BJ (cell line): ENCODE measurements around the gene DHX34. TPM values are rescaled to one million over a fixed set of nuclear protein-coding genes. Genes with fewer than 3 reads are reported as not detected.

Experiments
- CTCF ChIA-PET: fragments of 350-600 bp; formaldehyde crosslinking; extraction: SDS; loops from one replicate; lab custom pipeline; 2021; ENCODE audit warnings: antibody characterized with exemption, inconsistent platforms; lab: Yijun Ruan, JAX
- POLR2A ChIA-PET: fragments of 300-600 bp; sonication (Branson Sonifier 250); formaldehyde crosslinking; extraction: SDS; loops from one replicate; lab custom pipeline; 2021; ENCODE audit warnings: antibody characterized with exemption; lab: Charles Lee
- DNase-seq: peaks from one replicate; pipeline ENCODE4 v3.0.0-alpha.2; 2011; ENCODE audit warnings: low read depth
- H3K27me3 ChIP-seq: 2 replicates; pipeline ENCODE4 v1.6.0; 2011; ENCODE audit warnings: low read length; ENCODE audit not compliant: control insufficient read depth, insufficient read depth
- H3K36me3 ChIP-seq: 2 replicates; pipeline ENCODE4 v1.5.1; 2011; ENCODE audit warnings: low read length; ENCODE audit not compliant: control insufficient read depth, insufficient read depth
- H3K4me3 ChIP-seq: 2 replicates; pipeline ENCODE4 v1.5.1; 2011; ENCODE audit warnings: low read depth, mild to moderate bottlenecking, control low read depth, low read length
- polyA plus RNA-seq: library from polyadenylated mRNA; depleted of rRNA; stranded (reverse); fragments of >200 nt; gene quantifications from 2 replicates; pipeline ENCODE4 v1.2.3, GENCODE V29; 2011
- TF ChIP-seq, protein P1 (sequence below): IDR thresholded peaks from 2 replicates; pipeline ENCODE4 v1.5.1; 2011; ENCODE audit warnings: low read depth, mild to moderate bottlenecking, control low read depth, inconsistent platforms, low read length, moderate library complexity; ENCODE audit not compliant: insufficient read depth

Gene DHX34
- polyA plus RNA-seq, 1 experiment = 6.4 TPM

DNA sequence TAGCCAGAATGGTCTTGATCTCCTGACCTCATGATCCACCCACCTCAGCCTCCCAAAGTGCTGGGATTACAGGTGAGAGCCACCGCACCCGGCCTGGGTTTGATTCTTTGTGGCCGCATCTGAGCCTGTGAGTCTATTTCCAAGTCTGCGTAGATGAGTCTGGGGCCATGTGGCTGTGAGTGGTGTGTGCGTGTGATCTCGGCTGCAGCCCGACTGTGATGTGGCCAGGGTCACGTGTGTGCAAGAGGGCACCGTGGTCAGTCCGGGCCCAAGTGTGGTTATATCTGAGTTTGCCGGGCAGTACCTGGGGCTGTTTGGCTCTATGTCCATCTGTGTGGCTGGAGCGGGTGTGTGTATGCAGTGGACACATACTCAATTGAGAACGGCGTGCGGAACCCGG, 64.8 kb downstream of the DHX34 start:
- ChIA-PET POLR2A (no interaction called here), CTCF (no interaction called here)
- Histone ChIP-seq H3K27me3 (no peaks in the 10 kb centered on the region), H3K36me3 (peaks cover 18% of the 10 kb centered on the region), H3K4me3 (no peak overlapping the region)
- TF ChIP-seq, protein P1, sequence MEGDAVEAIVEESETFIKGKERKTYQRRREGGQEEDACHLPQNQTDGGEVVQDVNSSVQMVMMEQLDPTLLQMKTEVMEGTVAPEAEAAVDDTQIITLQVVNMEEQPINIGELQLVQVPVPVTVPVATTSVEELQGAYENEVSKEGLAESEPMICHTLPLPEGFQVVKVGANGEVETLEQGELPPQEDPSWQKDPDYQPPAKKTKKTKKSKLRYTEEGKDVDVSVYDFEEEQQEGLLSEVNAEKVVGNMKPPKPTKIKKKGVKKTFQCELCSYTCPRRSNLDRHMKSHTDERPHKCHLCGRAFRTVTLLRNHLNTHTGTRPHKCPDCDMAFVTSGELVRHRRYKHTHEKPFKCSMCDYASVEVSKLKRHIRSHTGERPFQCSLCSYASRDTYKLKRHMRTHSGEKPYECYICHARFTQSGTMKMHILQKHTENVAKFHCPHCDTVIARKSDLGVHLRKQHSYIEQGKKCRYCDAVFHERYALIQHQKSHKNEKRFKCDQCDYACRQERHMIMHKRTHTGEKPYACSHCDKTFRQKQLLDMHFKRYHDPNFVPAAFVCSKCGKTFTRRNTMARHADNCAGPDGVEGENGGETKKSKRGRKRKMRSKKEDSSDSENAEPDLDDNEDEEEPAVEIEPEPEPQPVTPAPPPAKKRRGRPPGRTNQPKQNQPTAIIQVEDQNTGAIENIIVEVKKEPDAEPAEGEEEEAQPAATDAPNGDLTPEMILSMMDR = no peak
- DNase-seq = no peak

DNA sequence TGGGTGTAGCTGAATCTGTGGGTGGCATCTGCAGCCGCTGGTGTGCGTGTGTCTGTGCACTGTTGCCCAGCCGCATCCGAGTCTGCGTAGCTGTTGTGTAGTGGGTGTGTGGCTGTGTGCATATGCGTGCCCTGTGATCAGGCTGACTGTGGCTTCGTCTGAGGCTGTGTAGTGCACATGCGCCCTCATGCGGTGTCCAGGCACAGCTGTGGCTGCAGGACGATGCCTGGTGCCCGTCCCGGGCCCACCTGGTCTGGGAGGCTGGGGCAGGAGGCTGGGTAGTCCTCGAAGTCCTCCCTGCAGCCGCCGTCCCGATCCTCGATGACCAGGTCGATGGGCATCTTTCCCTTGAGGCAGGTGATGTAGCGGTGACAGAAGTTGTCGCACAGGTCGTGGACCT, 65.4 kb downstream of the DHX34 start:
- Histone ChIP-seq H3K36me3 (peaks cover 14% of the 10 kb centered on the region), H3K27me3 (peaks cover under 1% of the 10 kb centered on the region), H3K4me3 (no peak overlapping the region)
- TF ChIP-seq, protein P1 = no peak
- CTCF ChIA-PET = interaction anchor here (1.1 kb wide), 1 partner anchor 66 kb away, joined by 3 read pairs; the partner anchor contains the start of gene DHX34
- no peak for DNase-seq
- POLR2A ChIA-PET = no interaction called here

DNA sequence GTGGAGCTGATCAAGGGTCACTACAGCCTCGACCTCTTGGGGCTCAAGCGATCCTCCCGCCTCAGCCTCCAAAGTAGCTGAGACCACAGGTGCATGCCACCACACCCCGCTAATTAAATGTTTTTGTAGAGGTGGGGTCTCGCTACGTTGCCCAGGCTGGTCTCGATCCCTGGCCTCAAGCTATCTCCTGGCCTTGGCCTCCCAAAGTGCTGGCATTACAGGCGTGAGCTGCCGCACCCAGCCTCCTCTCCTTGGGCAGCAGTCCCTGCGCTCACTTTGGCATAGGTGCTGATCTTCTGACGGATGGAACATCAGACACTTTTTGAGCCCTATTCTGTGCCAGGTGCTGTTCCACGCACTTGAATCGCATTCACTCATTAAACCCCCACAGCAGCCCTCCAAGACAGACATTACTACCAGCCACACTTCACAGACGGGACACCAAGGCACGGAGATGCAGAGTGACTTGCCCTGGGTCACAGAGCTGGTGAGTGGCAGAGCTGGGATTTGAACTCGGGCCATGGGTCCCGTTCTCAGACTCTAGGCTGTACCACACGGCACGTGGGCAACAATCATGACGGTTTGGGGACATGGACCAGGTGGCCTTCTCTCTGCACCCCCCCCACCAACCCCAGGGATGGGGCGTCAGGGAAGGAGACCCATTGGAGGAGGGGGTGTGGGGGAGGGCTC, 67.0 kb downstream of the DHX34 start:
- Histone ChIP-seq H3K36me3 (peaks cover 14% of the 10 kb centered on the region), H3K27me3 (peaks cover 8% of the 10 kb centered on the region), H3K4me3 (no peak overlapping the region)
- DNase-seq = no peak
- ChIA-PET CTCF (interaction anchor here (0.9 to 1.2 kb wide), 2 partner anchors 25 to 66 kb away, joined by 3 to 5 read pairs; partner anchors contain the start of gene DHX34), POLR2A (no interaction called here)
- TF ChIP-seq, protein P1 = no peak

DNA sequence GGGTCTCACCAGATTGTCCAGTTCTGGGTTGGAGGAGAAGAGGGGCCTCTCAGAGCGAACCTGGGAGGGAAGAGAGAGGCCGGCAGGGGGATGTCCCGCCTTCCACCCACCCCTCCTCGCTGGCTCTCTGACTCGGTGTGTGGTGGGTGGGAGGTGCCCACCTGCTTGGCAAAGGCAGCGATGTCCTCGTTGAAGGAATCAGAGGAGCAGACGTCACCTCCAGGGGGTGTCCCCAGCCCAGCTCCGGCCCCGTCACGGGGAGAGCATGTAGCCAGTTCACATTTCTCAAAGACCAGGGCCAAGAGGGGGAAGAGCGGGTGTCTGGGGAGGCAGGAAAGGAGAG, 67.5 kb downstream of the DHX34 start:
- peaks cover 12% of the 10 kb centered on the region for H3K27me3 ChIP-seq
- POLR2A ChIA-PET = no interaction called here

DNA sequence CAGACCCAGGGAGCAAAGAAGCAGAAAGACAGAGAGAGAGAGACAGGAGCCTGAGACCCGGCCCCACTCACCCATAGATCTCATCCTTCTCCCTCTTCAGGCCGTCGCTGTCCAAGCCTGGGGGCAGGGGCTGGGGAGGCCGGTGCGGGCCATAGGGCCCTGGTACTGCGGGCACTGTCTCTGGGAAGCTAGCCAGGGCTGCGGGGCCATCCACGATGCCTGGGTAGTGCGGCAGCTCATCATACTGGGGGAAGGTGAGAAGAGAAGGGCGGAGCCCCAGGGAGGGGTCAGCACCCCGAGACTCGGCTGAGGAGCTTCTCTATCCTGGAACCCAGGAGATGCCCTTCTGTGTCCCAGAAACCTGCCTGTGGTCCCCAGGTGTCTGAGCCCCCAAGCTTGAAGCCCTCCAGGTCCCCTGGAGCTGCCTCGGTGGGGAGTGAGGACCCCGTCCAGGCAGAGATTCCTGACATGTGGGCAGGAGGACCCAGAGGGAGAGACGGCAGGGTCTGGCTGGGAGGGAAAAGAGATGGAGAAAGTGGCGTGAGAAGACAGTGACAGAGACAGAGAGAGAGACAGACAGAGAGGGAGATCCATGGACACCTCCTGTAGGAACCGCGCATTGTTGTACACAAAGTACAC, 68.1 kb downstream of the DHX34 start:
- TF ChIP-seq, protein P1 = no peak
- Histone ChIP-seq H3K4me3 (no peak overlapping the region; the same call in 1 of the 2 replicates), H3K27me3 (peaks cover 14% of the 10 kb centered on the region), H3K36me3 (peaks cover 14% of the 10 kb centered on the region)
- POLR2A ChIA-PET = no interaction called here
- CTCF ChIA-PET = no interaction called here
- no peak for DNase-seq

More for the DNA sequence above, 67.5 kb downstream of the DHX34 start:
- H3K36me3 ChIP-seq = peaks cover 14% of the 10 kb centered on the region
- DNase-seq = no peak
- no peak overlapping the region for H3K4me3 ChIP-seq
- CTCF ChIA-PET = no interaction called here
- TF ChIP-seq, protein P1 = no peak
